NCI-H2171 treated with DMSO at 0.1 percent for 48 hours (cell line): ENCODE measurements around the gene SAP30L.

ENCODE experiments used
- DNase-seq: peaks from one replicate; lab custom pipeline; 2025; lab: John Stamatoyannopoulos, UW

Gene SAP30L

GRCh38 chr5:154445422-154446194 is at the start of gene SAP30L:
Gene SAP30L (plus strand): TSS chr5:154445997. CDS start chr5:154446605, 608 bp downstream.
- peak; percentile 75 for DNase-seq

GRCh38 chr5:154396128-154396527 is 49.7 kb upstream of the SAP30L start:
- DNase-seq = no peak

- DNase-seq = peak; percentile 29
Observed at GRCh38 chr5:154397652-154398406, 48.0 kb upstream of the SAP30L start.

- DNase-seq = no peak
Observed at GRCh38 chr5:154400678-154401077, 45.1 kb upstream of the SAP30L start.

GRCh38 chr5:154401355-154401754 is 44.4 kb upstream of the SAP30L start:
- DNase-seq = no peak

- no peak for DNase-seq
Observed at GRCh38 chr5:154401931-154402330, 43.9 kb upstream of the SAP30L start.

GRCh38 chr5:154402611-154403010 is 43.2 kb upstream of the SAP30L start:
- no peak for DNase-seq

- no peak for DNase-seq
Observed at GRCh38 chr5:154403234-154403633, 42.6 kb upstream of the SAP30L start.

- no peak for DNase-seq
Observed at GRCh38 chr5:154403776-154404387, 41.9 kb upstream of the SAP30L start.

GRCh38 chr5:154405078-154405792 is 40.6 kb upstream of the SAP30L start:
- peak; percentile 48 for DNase-seq

GRCh38 chr5:154406231-154406630 is 39.6 kb upstream of the SAP30L start:
- DNase-seq = no peak

GRCh38 chr5:154406826-154407225 is 39.0 kb upstream of the SAP30L start:
- no peak for DNase-seq

- no peak for DNase-seq
Observed at GRCh38 chr5:154408811-154409210, 37.0 kb upstream of the SAP30L start.

GRCh38 chr5:154409230-154409840 is 36.5 kb upstream of the SAP30L start:
- DNase-seq = no peak

GRCh38 chr5:154410008-154410407 is 35.8 kb upstream of the SAP30L start:
- DNase-seq = no peak

GRCh38 chr5:154410786-154411185 is 35.0 kb upstream of the SAP30L start:
- DNase-seq = no peak

GRCh38 chr5:154411338-154411737 is 34.5 kb upstream of the SAP30L start:
- no peak for DNase-seq

GRCh38 chr5:154412316-154412715 is 33.5 kb upstream of the SAP30L start:
- no peak for DNase-seq

- no peak for DNase-seq
Observed at GRCh38 chr5:154412925-154413324, 32.9 kb upstream of the SAP30L start.

- no peak for DNase-seq
Observed at GRCh38 chr5:154415114-154415513, 30.7 kb upstream of the SAP30L start.

GRCh38 chr5:154418344-154418820 is 27.4 kb upstream of the SAP30L start:
- no peak for DNase-seq

GRCh38 chr5:154419236-154419635 is 26.6 kb upstream of the SAP30L start:
- DNase-seq = no peak
